Subcutaneous adipose tissue (tissue), 4 donors: ENCODE measurements around the gene AGAP1. TPM values are rescaled to one million over a fixed set of nuclear protein-coding genes. Genes with fewer than 3 reads are reported as not detected.

ENCODE experiments used
- CTCF ChIP-seq: fragments of 450-650 bp; IDR thresholded peaks from one replicate; pipeline ENCODE4 v1.5.1; 2016; ENCODE audit warnings: low read depth, mild to moderate bottlenecking, control low read depth, antibody characterized with exemption, moderate library complexity
- total RNA-seq, 4 donors: library from RNA; depleted of rRNA; stranded (reverse); fragments of >200 nt; gene quantifications; one replicate each; pipeline ENCODE4 v1.1.0, GENCODE V29; 2016

The AGAP1 gene
- total RNA-seq, 4 donors from 2014 or later = 13.6 to 26.3 (median 23.6) TPM

- TF ChIP-seq CTCF = no peak
Measured at GRCh38 chr2:235614176-235614860, 120.5 kb downstream of the AGAP1 start.

GRCh38 chr2:235614900-235615712 lies 121.3 kb downstream of the AGAP1 start:
- TF ChIP-seq CTCF = no peak

- TF ChIP-seq CTCF = no peak
Measured at GRCh38 chr2:235616885-235617284, 123.0 kb downstream of the AGAP1 start.

GRCh38 chr2:235618039-235618438 lies 124.2 kb downstream of the AGAP1 start:
- TF ChIP-seq CTCF = no peak

- no peak for TF ChIP-seq CTCF
Measured at GRCh38 chr2:235619544-235619943, 125.7 kb downstream of the AGAP1 start.

- TF ChIP-seq CTCF = no peak
Measured at GRCh38 chr2:235621736-235622135, 127.9 kb downstream of the AGAP1 start.

GRCh38 chr2:235623111-235623510 lies 129.3 kb downstream of the AGAP1 start:
- no peak for TF ChIP-seq CTCF
